Adrenal gland (tissue), 5 donors: ENCODE measurements around the gene IFNGR2.

Source experiments
- CTCF ChIP-seq, 6 experiments: fragments of 450-650 bp in 4 of 6; fragments of 200-600 bp in 2 of 6; sonication (generic) in 1 of 6; IDR thresholded peaks; 1 replicate in 5 of 6; 2 replicates in 1 of 6; pipeline versions ENCODE4 v1.5.1 to v1.8.0; 2016 to 2021; ENCODE audit warnings: antibody characterized with exemption in 6 of 6, mild to moderate bottlenecking in 2 of 6, moderate library complexity in 1 of 6
- POLR2A ChIP-seq, 2 donors: fragments of 450-650 bp; IDR thresholded peaks; one replicate each; pipeline ENCODE4 v1.6.1; 2017; ENCODE audit warnings: antibody characterized with exemption in 2 of 2, mild to moderate bottlenecking in 2 of 2, moderate library complexity in 1 of 2
- donor health status: DM: no; HTN: no; CAD: no.

- TF ChIP-seq CTCF (IDR thresholded peaks at IDR 0.05): no peak
- TF ChIP-seq POLR2A (IDR thresholded peaks at IDR 0.05): peak in 1 of 2 donors; percentile 26
Measured at GRCh38 chr21:33481314-33481943, 78.2 kb downstream of the IFNGR2 start.
